HEK293T (cell line): ENCODE data around the gene SSNA1.

ENCODE experiments used
- BHLHE40 ChIP-seq: fragments of 450-650 bp; IDR thresholded peaks from 2 replicates; pipeline ENCODE4 v1.6.1; 2016; ENCODE audit warnings: mild to moderate bottlenecking, moderate library complexity, borderline replicate concordance
- CTBP1 ChIP-seq: fragments of 450-650 bp; IDR thresholded peaks from 2 replicates; pipeline ENCODE4 v1.6.1; 2016; ENCODE audit warnings: borderline replicate concordance
- FOXA1 ChIP-seq: fragments of 450-650 bp; IDR thresholded peaks from 2 replicates; pipeline ENCODE4 v1.6.1; 2016; ENCODE audit warnings: mild to moderate bottlenecking
- FOXK2 ChIP-seq: fragments of 450-650 bp; IDR thresholded peaks from 2 replicates; pipeline ENCODE4 v1.6.1; 2016; ENCODE audit warnings: mild to moderate bottlenecking
- FOXM1 ChIP-seq: fragments of 450-650 bp; IDR thresholded peaks from 2 replicates; pipeline ENCODE4 v1.6.1; 2017; ENCODE audit warnings: mild to moderate bottlenecking, borderline replicate concordance
- LEF1 ChIP-seq: fragments of 450-650 bp; IDR thresholded peaks from 2 replicates; pipeline ENCODE4 v1.6.1; 2017; ENCODE audit warnings: mild to moderate bottlenecking, borderline replicate concordance
- NFRKB ChIP-seq: fragments of 450-650 bp; IDR thresholded peaks from 2 replicates; pipeline ENCODE4 v1.6.1; 2016; ENCODE audit warnings: mild to moderate bottlenecking, moderate library complexity
- SUZ12 ChIP-seq: fragments of 450-650 bp; IDR thresholded peaks from 2 replicates; pipeline ENCODE4 v1.6.1; 2016; ENCODE audit warnings: mild to moderate bottlenecking
- TARDBP ChIP-seq: fragments of 450-650 bp; IDR thresholded peaks from 2 replicates; pipeline ENCODE4 v1.6.1; 2016
- ZNF384 ChIP-seq: fragments of 450-650 bp; IDR thresholded peaks from 2 replicates; pipeline ENCODE4 v1.6.1; 2016
- TF ChIP-seq, protein P1 (sequence below): fragments of 450-650 bp; IDR thresholded peaks from 2 replicates; pipeline ENCODE4 v1.6.1; 2016

DNA sequence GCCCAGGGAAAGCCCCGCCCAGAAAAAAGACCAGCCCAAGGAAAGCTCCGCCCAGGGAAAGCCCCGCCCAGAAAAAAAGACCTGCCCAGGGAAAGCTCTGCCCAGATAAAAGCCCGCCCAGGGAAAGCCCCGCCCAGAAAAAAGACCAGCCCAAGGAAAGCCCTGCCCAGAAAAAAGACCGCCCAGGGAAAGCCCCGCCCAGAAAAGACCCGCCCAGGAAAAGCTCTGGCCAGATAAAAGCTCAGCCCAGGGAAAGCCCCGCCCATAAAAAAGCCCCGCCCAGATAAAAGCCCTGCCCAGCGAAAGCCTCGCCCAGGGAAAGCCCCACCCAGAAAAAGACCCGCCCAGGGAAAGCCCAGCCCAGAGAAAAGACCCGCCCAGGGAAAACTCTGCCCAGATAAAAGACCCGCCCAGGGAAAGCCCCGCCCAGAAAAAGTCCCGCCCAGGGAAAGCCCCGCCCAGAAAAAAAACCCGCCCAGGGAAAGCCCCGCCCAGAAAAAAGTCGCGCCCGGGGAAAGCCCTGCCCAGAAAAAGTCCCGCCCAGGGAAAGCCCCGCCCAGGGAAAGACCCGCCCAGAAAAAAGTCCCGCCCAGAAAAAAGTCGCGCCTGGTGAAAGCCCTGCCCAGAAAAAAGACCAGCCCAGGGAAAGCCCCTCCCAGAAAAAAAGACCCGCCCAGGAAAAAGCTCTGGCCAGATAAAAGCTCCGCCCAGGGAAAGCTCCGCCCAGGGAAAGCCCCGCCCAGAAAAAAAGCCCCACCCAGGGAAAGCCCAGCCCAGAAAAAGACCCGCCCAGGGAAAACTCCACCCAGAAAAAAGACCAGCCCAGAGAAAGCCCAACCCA lies 37.6 kb upstream of the SSNA1 start:
- TF ChIP-seq TARDBP (no peak), FOXK2 (no peak), SUZ12 (no peak), ZNF384 (no peak), FOXA1 (no peak), CTBP1 (no peak), BHLHE40 (no peak), NFRKB (no peak), FOXM1 (no peak), LEF1 (no peak)
- TF ChIP-seq, protein P1, sequence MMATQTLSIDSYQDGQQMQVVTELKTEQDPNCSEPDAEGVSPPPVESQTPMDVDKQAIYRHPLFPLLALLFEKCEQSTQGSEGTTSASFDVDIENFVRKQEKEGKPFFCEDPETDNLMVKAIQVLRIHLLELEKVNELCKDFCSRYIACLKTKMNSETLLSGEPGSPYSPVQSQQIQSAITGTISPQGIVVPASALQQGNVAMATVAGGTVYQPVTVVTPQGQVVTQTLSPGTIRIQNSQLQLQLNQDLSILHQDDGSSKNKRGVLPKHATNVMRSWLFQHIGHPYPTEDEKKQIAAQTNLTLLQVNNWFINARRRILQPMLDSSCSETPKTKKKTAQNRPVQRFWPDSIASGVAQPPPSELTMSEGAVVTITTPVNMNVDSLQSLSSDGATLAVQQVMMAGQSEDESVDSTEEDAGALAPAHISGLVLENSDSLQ: no peak
